Lower leg skin (tissue), 4 donors: ENCODE data around the gene WNK2. TPM values are rescaled to one million over a fixed set of nuclear protein-coding genes. Genes with fewer than 3 reads are reported as not detected.

Experiments
- DNase-seq, 2 donors: peaks; one replicate each; pipeline ENCODE4 v3.0.0-alpha.2; 2019; ENCODE audit warnings: low spot score in 2 of 2
- H3K4me3 ChIP-seq: fragments of 200-600 bp; sonication (generic); 2 replicates; pipeline ENCODE4 v1.5.1; 2017; ENCODE audit warnings: mild to moderate bottlenecking, low read depth; ENCODE audit not compliant: poor library complexity, severe bottlenecking
- CTCF ChIP-seq, 3 donors: fragments of 450-650 bp; IDR thresholded peaks; one replicate each; pipeline ENCODE4 v1.5.1; 2016; ENCODE audit warnings: antibody characterized with exemption in 3 of 3, mild to moderate bottlenecking in 3 of 3, moderate library complexity in 2 of 3
- POLR2A ChIP-seq, 2 donors: fragments of 450-650 bp; IDR thresholded peaks; one replicate each; pipeline ENCODE4 v1.6.1; 2016 to 2017; ENCODE audit warnings: antibody characterized with exemption in 2 of 2, mild to moderate bottlenecking in 1 of 2, moderate library complexity in 1 of 2
- WGBS, 2 donors: methylation state at CpG; one replicate each; pipeline ENCODE4 v1.1.5; 2018; 5-methylcytosine and 5-hydroxymethylcytosine counted together
- intact Hi-C: fragments of 100-400 bp; cut with DNase I; formaldehyde crosslinking; loops from one replicate; pipeline ENCODE4 v1.15.0; 2023; ENCODE audit warnings: low total_unique reads
- total RNA-seq, 4 donors: library from RNA; depleted of rRNA; stranded (reverse); fragments of >200 nt; gene quantifications; one replicate each; pipeline ENCODE4 v1.1.0, GENCODE V29; 2016

WNK2 gene
- total RNA-seq, 4 donors from 2014 or later: 35.3 to 53.6 (median 42.6) TPM

DNA sequence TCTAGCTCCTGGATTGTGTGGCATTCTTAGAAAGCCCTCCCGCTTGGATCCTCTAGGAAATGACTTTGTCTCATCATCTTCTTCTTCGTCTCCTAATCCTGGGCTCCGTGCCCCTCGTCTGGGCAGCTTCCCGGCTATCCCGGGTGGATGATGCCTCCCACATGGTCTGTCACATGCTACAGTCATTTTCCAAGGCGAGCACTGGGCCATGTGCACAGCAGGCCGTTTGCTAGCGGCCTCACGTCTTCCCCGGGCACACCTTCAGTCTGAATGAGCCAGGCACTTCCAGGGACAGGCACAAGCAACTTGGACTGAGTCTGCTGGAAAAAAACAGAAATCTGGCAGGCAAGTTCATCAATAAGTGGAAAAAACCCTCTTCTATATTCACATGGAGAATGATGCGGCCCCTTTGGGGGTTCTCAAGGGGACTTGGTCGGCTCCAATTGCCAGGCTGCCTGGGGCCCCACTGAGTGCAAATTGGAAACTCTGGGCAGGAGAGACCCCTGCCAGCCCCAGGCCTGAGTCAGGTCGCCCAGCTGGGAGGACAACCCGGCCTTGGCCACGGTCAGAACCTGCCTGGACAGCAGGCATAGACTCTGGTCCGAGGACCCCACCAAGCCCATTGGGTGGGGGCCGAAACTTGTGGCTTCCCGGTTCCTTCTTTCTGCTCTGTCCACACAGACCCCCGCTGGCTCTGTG, 11.1 kb upstream of the WNK2 start:
- intact Hi-C loops: no loop called here
- WGBS, 2 donors: 73 to 79% methylated on average over 16 to 20 of the region's 20 CpGs
- no peak for TF ChIP-seq POLR2A (IDR thresholded peaks at IDR 0.05)
- TF ChIP-seq CTCF (IDR thresholded peaks at IDR 0.05): no peak
- H3K4me3 ChIP-seq: no peak overlapping the region
- no peak for DNase-seq

DNA sequence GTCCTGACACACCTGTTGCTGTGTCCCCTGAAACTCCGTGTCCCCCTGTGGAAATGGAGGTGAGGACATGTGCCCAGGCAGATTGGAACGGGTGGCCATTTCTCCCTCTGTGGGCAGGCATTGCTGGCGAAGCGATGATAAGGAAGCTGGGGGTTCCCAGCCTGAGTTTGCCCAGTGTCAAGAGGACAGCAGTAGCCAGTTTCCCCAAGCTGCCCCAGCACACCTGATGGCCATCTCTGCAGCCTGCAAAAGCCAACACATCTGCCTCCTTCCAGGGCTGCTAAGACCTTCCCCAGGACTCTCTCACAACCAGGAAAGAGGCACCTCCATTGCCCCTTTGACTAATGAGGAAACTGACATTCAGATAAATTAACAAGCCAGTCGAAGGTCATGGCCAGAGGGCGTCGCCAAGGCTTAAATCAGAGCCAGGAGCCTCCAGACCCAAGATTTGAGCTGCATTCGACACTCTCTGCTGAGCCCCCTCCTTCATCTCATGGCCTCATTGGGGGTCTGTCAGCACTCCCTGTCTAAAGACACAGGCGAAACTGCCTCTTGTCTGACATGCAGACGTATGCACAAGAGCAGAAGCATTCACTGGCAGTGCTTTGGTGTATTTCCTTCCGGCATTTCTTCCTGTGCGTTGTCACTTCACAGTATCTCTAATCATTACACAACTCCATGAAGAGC, 10.4 kb upstream of the WNK2 start:
- intact Hi-C loops: no loop called here
- DNase-seq: no peak
- 78 to 83% methylated on average over 12 of the region's 12 CpGs for WGBS, 2 donors
- no peak for TF ChIP-seq POLR2A (IDR thresholded peaks at IDR 0.05)
- no peak for TF ChIP-seq CTCF (IDR thresholded peaks at IDR 0.05)
- H3K4me3 ChIP-seq: no peak overlapping the region

GRCh38 chr9:93174976-93175375, 9.0 kb upstream of the WNK2 start:
- intact Hi-C loops: no loop called here
- TF ChIP-seq POLR2A (IDR thresholded peaks at IDR 0.05) (no peak), CTCF (IDR thresholded peaks at IDR 0.05) (no peak)
- WGBS, 2 donors: 57 to 84% methylated on average over 3 of the region's 3 CpGs
- no peak for DNase-seq
- no peak overlapping the region for H3K4me3 ChIP-seq

GRCh38 chr9:93177676-93178075, 6.3 kb upstream of the WNK2 start:
- TF ChIP-seq POLR2A (IDR thresholded peaks at IDR 0.05) (no peak), CTCF (IDR thresholded peaks at IDR 0.05) (no peak)
- intact Hi-C loops: no loop called here
- no peak overlapping the region for H3K4me3 ChIP-seq
- WGBS, 2 donors: 65 to 66% methylated on average over 6 of the region's 6 CpGs
- no peak for DNase-seq

GRCh38 chr9:93178851-93179786, 4.8 kb upstream of the WNK2 start:
- TF ChIP-seq CTCF (IDR thresholded peaks at IDR 0.05) (no peak), POLR2A (IDR thresholded peaks at IDR 0.05) (no peak)
- WGBS, 2 donors: 91% methylated on average over 22 of the region's 22 CpGs
- intact Hi-C loops: no loop called here
- H3K4me3 ChIP-seq: no peak overlapping the region
- no peak for DNase-seq
